ENCODE data around the gene HOXD4.

The HOXD4 gene

DNA sequence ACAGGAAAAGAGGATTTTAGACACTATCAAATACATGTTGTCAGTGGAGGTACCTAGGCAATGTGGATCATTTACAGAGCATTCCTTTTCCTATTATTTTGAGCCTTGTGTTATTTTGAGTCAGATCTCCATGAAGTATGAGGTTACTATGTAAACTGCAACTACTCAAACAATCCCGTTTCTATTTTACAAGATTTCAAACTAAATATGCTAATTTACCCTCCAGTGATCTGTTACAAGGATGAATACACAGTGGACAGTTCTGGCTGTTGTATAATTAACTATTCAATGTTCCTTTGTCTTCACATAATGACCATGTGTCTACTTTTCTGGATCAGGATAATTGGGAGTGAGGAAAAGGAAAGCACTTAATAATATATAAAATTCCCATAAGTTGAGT lies 41.7 kb downstream of the HOXD4 start:
- no peak for DNase-seq

DNA sequence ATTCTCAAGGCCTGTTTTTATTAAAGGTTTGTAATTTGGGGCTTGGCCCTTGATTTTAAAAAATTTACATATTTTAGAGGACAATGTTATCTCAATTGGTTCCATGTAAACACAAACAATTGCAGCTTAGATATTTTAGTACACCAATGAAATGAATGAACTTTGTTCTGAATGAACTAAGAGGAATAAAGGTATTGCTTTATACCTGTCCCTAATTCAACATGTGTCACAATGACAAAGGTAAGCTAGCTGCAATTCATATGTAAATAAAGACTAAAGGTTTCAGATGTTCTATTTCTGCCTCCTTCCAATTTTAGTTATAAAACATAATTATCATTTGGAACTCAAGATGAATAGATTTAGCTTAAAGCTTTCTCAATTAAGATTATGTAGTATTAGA lies 48.6 kb downstream of the HOXD4 start:
- no peak for DNase-seq

DNA sequence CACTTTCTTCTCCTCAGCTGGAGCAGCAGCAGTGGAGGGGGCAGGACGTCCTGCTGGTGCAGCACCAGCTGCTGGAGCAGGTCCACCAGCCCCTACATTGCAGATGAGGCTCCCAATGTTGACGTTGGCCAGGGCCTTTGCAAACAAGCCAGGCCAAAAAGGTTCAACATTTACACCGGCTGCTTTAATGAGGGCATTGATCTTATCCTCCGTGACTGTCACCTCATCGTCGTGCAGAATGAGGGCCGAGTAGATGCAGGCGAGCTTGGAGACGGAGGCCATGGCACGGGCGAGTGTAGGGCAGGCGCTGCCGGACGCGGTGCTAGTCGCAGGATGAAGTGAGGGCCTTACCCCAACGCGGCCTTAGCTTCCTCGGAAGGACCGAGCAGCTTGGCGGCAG lies 49.6 kb downstream of the HOXD4 start:
- DNase-seq, result no peak

DNA sequence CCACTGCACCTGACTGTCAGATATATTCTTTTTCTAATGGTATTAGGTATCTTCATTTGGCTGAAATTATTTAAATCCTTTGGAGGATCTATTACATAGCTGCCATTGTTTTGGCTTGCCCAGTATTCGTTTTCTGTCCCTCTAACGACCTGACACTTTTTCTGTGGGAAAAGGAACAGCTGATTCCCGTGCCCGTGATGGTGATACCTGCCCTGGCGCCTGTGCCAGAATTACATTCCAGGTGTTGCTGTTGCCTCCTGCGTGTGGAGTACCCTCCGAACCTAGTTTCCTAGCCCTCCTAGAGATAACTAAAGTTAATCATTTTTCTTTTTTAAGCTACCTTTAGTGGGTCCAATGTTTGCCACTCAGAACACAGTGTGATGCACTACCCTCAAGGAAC lies 51.1 kb downstream of the HOXD4 start:
- no peak for DNase-seq
